SHP77 (cell line): ENCODE results near the gene DNAH14.
A peak's percentile ranks its signal among the peaks of the same experiment; 100 is the strongest.
"Not testable (repeated sequence)": the region's sequence is repeated elsewhere in the genome, so short reads cannot be mapped to it uniquely, and the experiment has no call there.

ENCODE experiments used
- DNase-seq, 2 experiments: peaks; one replicate each; lab custom pipeline; 2025; lab: John Stamatoyannopoulos, UW

DNAH14 gene

GRCh38 chr1:224929335-224930237, at the start of gene DNAH14:
DNAH14 (plus strand) TSS chr1:224929675; CDS start chr1:224952703, 23,028 bp downstream.
- DNase-seq = peak; percentile 77 to 91

GRCh38 chr1:224880593-224881307, 48.7 kb upstream of the DNAH14 start:
- DNase-seq = no peak

- not testable (repeated sequence) for DNase-seq
Measured at GRCh38 chr1:224881308-224881692, 48.2 kb upstream of the DNAH14 start.

- no peak for DNase-seq
Measured at GRCh38 chr1:224881762-224882211, 47.7 kb upstream of the DNAH14 start.

- no peak for DNase-seq
Measured at GRCh38 chr1:224882264-224882663, 47.2 kb upstream of the DNAH14 start.

GRCh38 chr1:224883091-224883490, 46.4 kb upstream of the DNAH14 start:
- DNase-seq = no peak

- DNase-seq = no peak
Measured at GRCh38 chr1:224884361-224884801, 45.1 kb upstream of the DNAH14 start.

GRCh38 chr1:224885376-224885775, 44.1 kb upstream of the DNAH14 start:
- DNase-seq = not testable (repeated sequence)

- no peak for DNase-seq
Measured at GRCh38 chr1:224894915-224895314, 34.6 kb upstream of the DNAH14 start.

- DNase-seq = no peak
Measured at GRCh38 chr1:224896130-224896781, 33.2 kb upstream of the DNAH14 start.

GRCh38 chr1:224897529-224898327, 31.7 kb upstream of the DNAH14 start:
- DNase-seq = no peak

GRCh38 chr1:224898937-224899336, 30.5 kb upstream of the DNAH14 start:
- no peak for DNase-seq

GRCh38 chr1:224900062-224900630, 29.3 kb upstream of the DNAH14 start:
- DNase-seq = no peak

- DNase-seq = no peak
Measured at GRCh38 chr1:224901087-224901810, 28.2 kb upstream of the DNAH14 start.

- no peak for DNase-seq
Measured at GRCh38 chr1:224903955-224904354, 25.5 kb upstream of the DNAH14 start.

GRCh38 chr1:224906340-224906739, 23.1 kb upstream of the DNAH14 start:
- no peak for DNase-seq

- DNase-seq = no peak
Measured at GRCh38 chr1:224911217-224911616, 18.3 kb upstream of the DNAH14 start.

GRCh38 chr1:224914292-224914900, 15.1 kb upstream of the DNAH14 start:
- no peak for DNase-seq

- no peak for DNase-seq
Measured at GRCh38 chr1:224919508-224919907, 10.0 kb upstream of the DNAH14 start.

GRCh38 chr1:224920930-224921329, 8.5 kb upstream of the DNAH14 start:
- DNase-seq = no peak
